Tibial nerve (tissue), 4 donors: Measurements from ENCODE around the gene OLFM4.

Experiments
- CTCF ChIP-seq, 5 experiments: fragments of 200-600 bp in 3 of 5; fragments of 450-650 bp in 2 of 5; sonication (generic) in 3 of 5; IDR thresholded peaks; one replicate each; pipeline ENCODE4 v1.5.1; 2016 to 2019; ENCODE audit warnings: antibody characterized with exemption in 5 of 5, mild to moderate bottlenecking in 3 of 5, moderate library complexity in 2 of 5
- EP300 ChIP-seq, 2 donors: sonication (generic); formaldehyde crosslinking; IDR thresholded peaks; one replicate each; pipeline ENCODE4 v1.6.1; 2017; ENCODE audit warnings: antibody characterized with exemption in 2 of 2, mild to moderate bottlenecking in 1 of 2
- POLR2A ChIP-seq, 2 donors: fragments of 450-650 bp; IDR thresholded peaks; one replicate each; pipeline ENCODE4 v1.6.1; 2017; ENCODE audit warnings: antibody characterized with exemption in 2 of 2, mild to moderate bottlenecking in 2 of 2, moderate library complexity in 2 of 2

- TF ChIP-seq POLR2A (IDR thresholded peaks at IDR 0.05) (no peak), CTCF (IDR thresholded peaks at IDR 0.05) (no peak), EP300 (IDR thresholded peaks at IDR 0.05) (no peak)
Measured at GRCh38 chr13:53010374-53011105, 18.1 kb upstream of the OLFM4 start.
